ENCODE measurements around the gene CBR1. TPM values are rescaled to one million over a fixed set of nuclear protein-coding genes. Genes with fewer than 3 reads are reported as not detected.

The CBR1 gene
- total and polyA plus RNA-seq, 10 of the 15 experiments (the other 5 are each of a cell fraction or from before 2014, with no cell fraction given) = 16.9 to 138 (median 57.4) TPM

DNA sequence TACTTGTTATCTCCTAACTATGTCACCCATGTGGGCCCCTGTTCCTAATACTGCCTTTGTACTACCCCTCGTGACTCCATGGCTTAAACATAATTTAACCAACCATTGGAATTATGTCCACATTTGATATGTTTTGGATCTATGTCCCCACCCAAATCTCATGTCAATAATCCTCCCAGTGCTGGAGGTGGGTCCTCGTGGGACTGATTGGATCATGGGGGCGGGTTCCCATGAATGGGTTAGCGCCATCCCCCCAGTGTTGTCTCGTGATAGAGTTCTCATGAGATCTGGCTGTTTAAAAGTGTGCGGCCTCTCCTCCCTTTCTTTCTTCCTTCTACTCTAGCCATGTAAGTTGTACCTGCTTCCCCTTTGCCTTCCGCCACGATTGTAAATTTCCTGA is 9.8 kb downstream of the CBR1 start:
- Histone ChIP-seq H3K4me2 (ENCODE audit: control insufficient read depth, insufficient read depth) (no peak overlapping the region), H3K4me3 (no peak overlapping the region), H2AFZ (ENCODE audit: control insufficient read depth, low read depth, low read length) (no peak overlapping the region), H3K4me1 (ENCODE audit: control insufficient read depth, insufficient read depth, low read length) (peaks cover 20% of the 10 kb centered on the region), H3K9ac (ENCODE audit: control insufficient read depth, insufficient read depth, low read length) (no peak overlapping the region), H4K20me1 (ENCODE audit: control insufficient read depth, insufficient read depth) (no peaks in the 10 kb centered on the region), H3K9me3 (replicated peaks; ENCODE audit: control insufficient read depth, insufficient read depth, low read length) (no peaks in the 10 kb centered on the region; the same call in 2 of the 3 replicates), H3K27ac (ENCODE audit: control insufficient read depth, insufficient read depth) (no peak overlapping the region), H3K79me2 (ENCODE audit: control insufficient read depth, insufficient read depth, low read length) (no peaks in the 10 kb centered on the region), H3K27me3 (replicated peaks in 1 of 2; ENCODE audit: control insufficient read depth in 2 of 2, insufficient read depth in 2 of 2, low read length in 1 of 2) (no peaks in the 10 kb centered on the region), H3K36me3 (ENCODE audit: control insufficient read depth in 2 of 2, insufficient read depth in 2 of 2, low read length in 1 of 2) (no peaks in the 10 kb centered on the region)
- BruUV-seq (replicated peaks) = no TSS peak
- in situ Hi-C loops (cut with MboI) = no loop called here
- SMC1A ChIA-PET (ENCODE audit: uncharacterized antibody, unreplicated experiment) = no interaction called here
- ATAC-seq = no peak
- POLR2A ChIA-PET = interaction anchor here (0.5 kb wide), 1 partner anchor 16 kb away, joined by 9 read pairs; no protein-coding TSS in a partner anchor
- no peak for FAIRE-seq
- RAD21 ChIA-PET (ENCODE audit: unreplicated experiment) = no interaction called here
- intact Hi-C loops (cut with micrococcal nuclease; ENCODE audit: unreplicated experiment) = no loop called here
- no peak for DNase-seq (ENCODE audit: low read depth, low spot score)
- 88% methylated on average over 8 of the region's 8 CpGs for WGBS (ENCODE audit: insufficient coverage, insufficient replicate concordance, low lambda C conversion rate, missing lambda C conversion rate)
- TF ChIP-seq CBX5 (IDR thresholded peaks at IDR 0.05; ENCODE audit: low read depth) (no peak), HDGF (IDR thresholded peaks at IDR 0.05) (no peak), NFXL1 (IDR thresholded peaks at IDR 0.05; ENCODE audit: borderline replicate concordance) (no peak), NFYA (IDR thresholded peaks at IDR 0.05; ENCODE audit: borderline replicate concordance, low read depth, low read length) (no peak), FOXM1 (IDR thresholded peaks at IDR 0.05; ENCODE audit: low read depth, low read length) (no peak), CEBPB (IDR thresholded peaks at IDR 0.05; ENCODE audit: borderline replicate concordance in 1 of 2, low read depth in 2 of 2, low read length in 2 of 2) (no peak), E2F8 (IDR thresholded peaks at IDR 0.05; ENCODE audit: low read depth, partially characterized antibody) (no peak), MXI1 (IDR thresholded peaks at IDR 0.05; ENCODE audit: low read depth, low read length) (no peak), TCF7 (IDR thresholded peaks at IDR 0.05; ENCODE audit: borderline replicate concordance) (no peak), HCFC1 (IDR thresholded peaks at IDR 0.05; ENCODE audit: low read length) (no peak), TBL1XR1 (IDR thresholded peaks at IDR 0.05; ENCODE audit: low read depth, low read length) (no peak), BCLAF1 (IDR thresholded peaks at IDR 0.05) (no peak), RCOR1 (conservative IDR thresholded peaks at IDR 0.05; ENCODE audit: low read depth, low read length) (no peak), ATF3 (IDR thresholded peaks at IDR 0.05; ENCODE audit: borderline replicate concordance, extremely low read depth, low read depth, low read length) (no peak), FOXK2 (IDR thresholded peaks at IDR 0.05) (no peak)
- TF ChIP-seq, protein P1, sequence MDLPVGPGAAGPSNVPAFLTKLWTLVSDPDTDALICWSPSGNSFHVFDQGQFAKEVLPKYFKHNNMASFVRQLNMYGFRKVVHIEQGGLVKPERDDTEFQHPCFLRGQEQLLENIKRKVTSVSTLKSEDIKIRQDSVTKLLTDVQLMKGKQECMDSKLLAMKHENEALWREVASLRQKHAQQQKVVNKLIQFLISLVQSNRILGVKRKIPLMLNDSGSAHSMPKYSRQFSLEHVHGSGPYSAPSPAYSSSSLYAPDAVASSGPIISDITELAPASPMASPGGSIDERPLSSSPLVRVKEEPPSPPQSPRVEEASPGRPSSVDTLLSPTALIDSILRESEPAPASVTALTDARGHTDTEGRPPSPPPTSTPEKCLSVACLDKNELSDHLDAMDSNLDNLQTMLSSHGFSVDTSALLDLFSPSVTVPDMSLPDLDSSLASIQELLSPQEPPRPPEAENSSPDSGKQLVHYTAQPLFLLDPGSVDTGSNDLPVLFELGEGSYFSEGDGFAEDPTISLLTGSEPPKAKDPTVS (IDR thresholded peaks at IDR 0.05; ENCODE audit: low read depth, low read length) = no peak
- CTCF ChIA-PET = interaction anchor here (1.7 kb wide), 2 partner anchors 8 to 33 kb away, joined by 5 to 8 read pairs; no protein-coding TSS in a partner anchor
